GM10266 (cell line): ENCODE results near the gene FLOT1.
"Not testable (repeated sequence)": the region's sequence is repeated elsewhere in the genome, so short reads cannot be mapped to it uniquely, and the experiment has no call there.

Experiments used
- DNase-seq: peaks from one replicate; pipeline ENCODE4 v3.0.0; 2012; ENCODE audit errors: extremely low spot score
- CTCF ChIP-seq: IDR thresholded peaks from 2 replicates; pipeline ENCODE4 v1.5.1; 2012; ENCODE audit warnings: mild to moderate bottlenecking, low read depth; ENCODE audit not compliant: control insufficient read depth, insufficient read depth; ENCODE audit errors: missing control alignments

Gene FLOT1

GRCh38 chr6:30727920-30728553 is 14.4 kb downstream of the FLOT1 start:
- no peak for DNase-seq
- no peak for TF ChIP-seq CTCF

DNA sequence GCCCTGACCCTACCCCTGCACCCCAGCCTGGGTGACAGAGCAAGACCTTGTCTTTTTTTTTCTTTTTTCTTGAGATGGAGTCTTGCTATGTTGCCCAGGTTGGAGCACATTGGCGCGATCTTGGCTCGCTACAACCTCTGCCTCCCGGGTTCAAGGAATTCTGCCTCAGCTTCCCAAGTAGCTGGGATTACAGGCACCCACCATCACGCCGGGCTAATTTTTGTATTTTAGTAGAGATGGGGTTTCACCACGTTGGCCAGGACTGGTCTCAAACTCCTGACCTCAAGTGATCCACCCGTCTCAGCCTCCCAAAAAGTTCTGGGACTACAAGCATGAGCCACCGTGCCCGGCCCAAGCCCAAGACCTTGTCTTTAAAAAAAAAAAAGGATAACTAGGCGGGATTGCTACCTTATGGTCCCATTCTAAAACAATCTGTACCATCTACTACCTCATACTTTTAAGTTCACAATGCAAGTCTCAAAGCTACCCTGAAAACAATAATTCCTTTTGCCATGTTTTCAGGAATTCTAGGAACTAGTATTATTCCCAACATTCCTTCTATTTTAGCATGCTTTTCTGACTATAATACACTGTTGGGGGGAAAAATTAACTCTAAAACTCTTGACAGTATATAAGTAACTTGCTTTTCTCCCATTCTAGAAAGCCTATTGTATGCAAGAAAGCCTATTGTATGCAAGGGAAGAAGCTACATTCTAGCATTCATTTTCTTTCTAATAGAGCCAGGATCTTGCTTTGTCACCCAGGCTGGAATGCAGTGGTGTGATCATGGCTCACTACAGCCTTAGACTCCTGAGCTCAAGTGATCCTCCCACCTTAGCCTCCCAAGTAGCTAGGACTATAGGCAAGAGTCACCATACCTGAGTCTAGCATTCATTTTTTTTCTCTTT is 15.7 kb downstream of the FLOT1 start:
- DNase-seq, result no peak
- TF ChIP-seq CTCF, result no peak

DNA sequence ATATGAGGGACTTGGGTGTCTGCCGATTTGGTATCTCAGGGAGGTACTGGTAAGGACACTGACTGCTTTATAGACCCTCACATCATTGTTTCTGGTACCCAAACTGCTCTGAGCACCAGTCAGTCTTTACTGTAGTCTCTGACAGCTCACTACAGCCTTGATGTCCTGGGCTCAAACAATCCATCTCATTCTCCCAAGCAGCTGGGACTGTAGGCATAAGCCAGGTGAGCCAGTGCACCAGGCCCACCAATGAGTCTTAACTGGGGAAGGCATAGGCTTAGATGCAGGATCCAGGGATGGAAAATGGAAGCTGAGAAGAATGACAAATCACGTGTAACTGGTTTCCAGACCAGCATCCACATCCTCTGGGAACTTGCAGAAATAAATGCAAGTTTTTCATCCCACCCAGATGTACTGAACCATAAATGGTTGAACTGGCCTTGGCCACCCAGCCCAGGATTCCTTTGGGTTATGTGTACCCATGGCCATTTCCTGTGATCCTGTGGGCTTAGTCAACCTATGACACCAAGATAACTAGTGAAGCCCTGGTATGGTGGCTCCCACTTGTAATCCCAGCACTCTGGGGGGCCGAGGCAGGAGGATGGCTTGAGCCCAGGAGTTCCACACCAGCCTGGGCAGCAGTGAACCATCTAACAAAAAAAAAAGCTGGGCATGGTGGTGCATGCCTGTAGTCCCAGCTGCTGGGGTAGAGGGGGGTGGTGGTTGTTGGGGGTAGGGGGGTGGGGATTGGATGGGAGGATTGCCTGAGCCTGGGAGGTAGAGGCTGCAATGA is 16.6 kb downstream of the FLOT1 start:
- DNase-seq, result no peak
- no peak for TF ChIP-seq CTCF

DNA sequence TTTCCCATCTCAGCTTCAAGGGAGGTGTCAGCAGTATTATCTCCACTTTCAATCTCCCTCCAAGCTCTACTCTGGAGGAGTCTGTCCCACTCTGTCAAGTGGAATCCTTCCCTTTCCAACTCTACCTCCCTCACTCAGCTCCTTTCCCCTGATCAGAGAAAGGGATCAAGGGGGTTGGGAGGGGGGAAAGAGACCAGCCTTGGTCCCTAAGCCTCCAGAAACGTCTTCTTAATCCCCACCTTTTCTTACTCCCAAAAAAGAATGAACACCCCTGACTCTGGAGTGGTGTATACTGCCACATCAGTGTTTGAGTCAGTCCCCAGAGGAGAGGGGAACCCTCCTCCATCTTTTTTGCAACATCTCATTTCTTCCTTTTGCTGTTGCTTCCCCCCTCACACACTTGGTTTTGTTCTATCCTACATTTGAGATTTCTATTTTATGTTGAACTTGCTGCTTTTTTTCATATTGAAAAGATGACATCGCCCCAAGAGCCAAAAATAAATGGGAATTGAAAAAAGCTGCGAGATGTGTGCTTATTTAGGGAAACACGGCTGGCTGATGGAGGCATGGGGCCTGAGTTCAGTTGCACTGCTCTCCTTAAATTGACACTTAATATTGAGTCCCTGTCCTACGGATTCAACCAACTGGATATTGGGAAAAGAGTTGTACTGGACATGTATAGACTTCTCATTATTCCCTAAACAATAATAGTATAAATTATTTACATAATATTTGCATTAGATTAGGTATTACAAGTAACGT is 17.4 kb downstream of the FLOT1 start:
- DNase-seq, result no peak
- no peak for TF ChIP-seq CTCF

DNA sequence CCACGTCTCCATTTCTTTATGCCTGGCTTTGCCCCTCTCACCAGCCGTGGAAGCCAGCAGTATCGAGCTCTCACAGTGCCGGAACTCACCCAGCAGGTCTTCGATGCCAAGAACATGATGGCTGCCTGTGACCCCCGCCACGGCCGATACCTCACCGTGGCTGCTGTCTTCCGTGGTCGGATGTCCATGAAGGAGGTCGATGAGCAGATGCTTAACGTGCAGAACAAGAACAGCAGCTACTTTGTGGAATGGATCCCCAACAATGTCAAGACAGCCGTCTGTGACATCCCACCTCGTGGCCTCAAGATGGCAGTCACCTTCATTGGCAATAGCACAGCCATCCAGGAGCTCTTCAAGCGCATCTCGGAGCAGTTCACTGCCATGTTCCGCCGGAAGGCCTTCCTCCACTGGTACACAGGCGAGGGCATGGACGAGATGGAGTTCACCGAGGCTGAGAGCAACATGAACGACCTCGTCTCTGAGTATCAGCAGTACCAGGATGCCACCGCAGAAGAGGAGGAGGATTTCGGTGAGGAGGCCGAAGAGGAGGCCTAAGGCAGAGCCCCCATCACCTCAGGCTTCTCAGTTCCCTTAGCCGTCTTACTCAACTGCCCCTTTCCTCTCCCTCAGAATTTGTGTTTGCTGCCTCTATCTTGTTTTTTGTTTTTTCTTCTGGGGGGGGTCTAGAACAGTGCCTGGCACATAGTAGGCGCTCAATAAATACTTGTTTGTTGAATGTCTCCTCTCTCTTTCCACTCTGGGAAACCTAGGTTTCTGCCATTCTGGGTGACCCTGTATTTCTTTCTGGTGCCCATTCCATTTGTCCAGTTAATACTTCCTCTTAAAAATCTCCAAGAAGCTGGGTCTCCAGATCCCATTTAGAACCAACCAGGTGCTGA is 18.4 kb downstream of the FLOT1 start:
- not testable (repeated sequence) for DNase-seq

DNA sequence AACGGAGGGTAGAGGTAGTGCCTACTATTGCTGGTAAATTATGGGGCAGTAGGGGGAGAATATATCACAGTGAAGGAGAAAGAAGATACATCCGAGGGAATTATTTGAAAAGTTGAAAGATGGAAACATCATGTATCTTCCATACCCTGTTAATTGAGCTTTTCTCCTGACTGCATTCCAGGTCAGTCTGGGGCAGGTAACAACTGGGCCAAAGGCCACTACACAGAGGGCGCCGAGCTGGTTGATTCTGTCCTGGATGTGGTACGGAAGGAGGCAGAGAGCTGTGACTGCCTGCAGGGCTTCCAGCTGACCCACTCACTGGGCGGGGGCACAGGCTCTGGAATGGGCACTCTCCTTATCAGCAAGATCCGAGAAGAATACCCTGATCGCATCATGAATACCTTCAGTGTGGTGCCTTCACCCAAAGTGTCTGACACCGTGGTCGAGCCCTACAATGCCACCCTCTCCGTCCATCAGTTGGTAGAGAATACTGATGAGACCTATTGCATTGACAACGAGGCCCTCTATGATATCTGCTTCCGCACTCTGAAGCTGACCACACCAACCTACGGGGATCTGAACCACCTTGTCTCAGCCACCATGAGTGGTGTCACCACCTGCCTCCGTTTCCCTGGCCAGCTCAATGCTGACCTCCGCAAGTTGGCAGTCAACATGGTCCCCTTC is 19.2 kb downstream of the FLOT1 start:
- DNase-seq, result not testable (repeated sequence)

GRCh38 chr6:30722280-30723112 is 20.0 kb downstream of the FLOT1 start:
- peak; percentile 96 for TF ChIP-seq CTCF
- DNase-seq, result peak; percentile 69

- not testable (repeated sequence) for DNase-seq
Measured at GRCh38 chr6:30722025-30722279, 20.5 kb downstream of the FLOT1 start.
